NCI-H1048 (cell line): Measurements from ENCODE around the gene TMEM260.

Experiments used
- DNase-seq: peaks from one replicate; lab custom pipeline; 2025; lab: John Stamatoyannopoulos, UW

Gene TMEM260

GRCh38 chr14:56579345-56580220 is at the start of gene TMEM260:
TMEM260 (plus strand) TSS chr14:56579798; CDS start chr14:56579915, 117 bp downstream.
- DNase-seq, result peak; percentile 58

- DNase-seq, result no peak
These were observed 47.1 kb upstream of the TMEM260 start for GRCh38 chr14:56532546-56532945.

- no peak for DNase-seq
These were observed 44.9 kb upstream of the TMEM260 start for GRCh38 chr14:56534656-56535055.

GRCh38 chr14:56539862-56540261 is 39.7 kb upstream of the TMEM260 start:
- no peak for DNase-seq

- DNase-seq, result no peak
These were observed 36.2 kb upstream of the TMEM260 start for GRCh38 chr14:56543436-56543835.

GRCh38 chr14:56549721-56550120 is 29.9 kb upstream of the TMEM260 start:
- no peak for DNase-seq

- DNase-seq, result no peak
These were observed 27.0 kb upstream of the TMEM260 start for GRCh38 chr14:56552615-56553014.

GRCh38 chr14:56554301-56554700 is 25.3 kb upstream of the TMEM260 start:
- no peak for DNase-seq

GRCh38 chr14:56555921-56556570 is 23.6 kb upstream of the TMEM260 start:
- no peak for DNase-seq

- DNase-seq, result no peak
These were observed 20.4 kb upstream of the TMEM260 start for GRCh38 chr14:56559182-56559581.

GRCh38 chr14:56561606-56562005 is 18.0 kb upstream of the TMEM260 start:
- no peak for DNase-seq

- DNase-seq, result no peak
These were observed 16.7 kb upstream of the TMEM260 start for GRCh38 chr14:56562883-56563282.

- no peak for DNase-seq
These were observed 10.4 kb upstream of the TMEM260 start for GRCh38 chr14:56569174-56569573.

- no peak for DNase-seq
These were observed 9.3 kb upstream of the TMEM260 start for GRCh38 chr14:56570295-56570694.

- no peak for DNase-seq
These were observed 668 bp downstream of the TMEM260 start for GRCh38 chr14:56580221-56580711.

- no peak for DNase-seq
These were observed 1.6 kb downstream of the TMEM260 start for GRCh38 chr14:56581041-56581727.

- DNase-seq, result no peak
These were observed 6.0 kb downstream of the TMEM260 start for GRCh38 chr14:56585461-56586084.

GRCh38 chr14:56587701-56588100 is 8.1 kb downstream of the TMEM260 start:
- no peak for DNase-seq

- DNase-seq, result no peak
These were observed 10.9 kb downstream of the TMEM260 start for GRCh38 chr14:56590535-56590960.

- peak; percentile 79 for DNase-seq
These were observed 13.3 kb downstream of the TMEM260 start for GRCh38 chr14:56592746-56593544.

- no peak for DNase-seq
These were observed 14.8 kb downstream of the TMEM260 start for GRCh38 chr14:56594428-56594827.
